TTC549 (cell line): ENCODE data around the gene C6orf62.
"Not testable (repeated sequence)": the region's sequence is repeated elsewhere in the genome, so short reads cannot be mapped to it uniquely, and the experiment has no call there.

Source experiments
- FAIRE-seq: peaks from 2 replicates; lab custom pipeline; 2012; peaks lifted over from hg19 to GRCh38; lab: Jason Lieb, UNC

Gene C6orf62

DNA sequence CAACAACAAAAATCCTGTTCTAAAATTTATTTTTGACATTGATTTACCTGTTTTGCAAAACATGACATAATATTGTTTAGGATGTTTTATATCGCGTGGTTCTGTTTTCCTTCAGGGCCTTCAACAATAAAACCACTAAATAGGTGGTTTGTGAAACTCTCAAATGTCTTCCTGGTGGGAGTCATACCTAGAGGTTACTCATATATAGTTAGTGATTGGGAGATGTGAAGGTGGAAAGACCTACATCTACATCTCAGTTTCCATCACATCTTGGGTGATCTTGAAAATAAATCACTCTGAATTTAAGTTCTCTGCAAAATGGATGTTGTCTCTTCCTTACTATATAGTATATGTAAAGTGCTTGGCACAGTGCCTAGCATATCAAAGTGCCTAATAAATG is 22.9 kb downstream of the C6orf62 start:
- no peak for FAIRE-seq

DNA sequence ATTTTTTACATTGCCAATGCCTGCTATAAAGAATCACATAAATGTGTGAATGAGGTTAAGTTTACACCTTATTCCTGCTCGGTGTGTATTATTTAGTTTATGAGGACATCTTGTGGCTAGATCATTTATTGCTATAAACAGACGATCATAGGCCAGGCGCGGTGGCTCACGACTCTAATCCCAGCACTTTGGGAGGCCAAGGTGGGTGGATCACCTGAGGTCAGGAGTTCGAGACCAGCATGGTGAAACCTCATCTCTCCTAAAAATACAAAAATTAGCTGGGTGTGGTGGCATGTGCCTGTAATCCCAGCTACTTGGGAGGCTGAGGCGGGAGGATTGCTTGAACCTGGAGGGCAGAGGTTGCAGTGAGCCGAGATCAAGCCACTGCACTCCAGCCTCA is 23.3 kb downstream of the C6orf62 start:
- not testable (repeated sequence) for FAIRE-seq

- FAIRE-seq: no peak
These were observed 24.8 kb downstream of the C6orf62 start for GRCh38 chr6:24694198-24694597.

GRCh38 chr6:24692848-24693592 is 25.9 kb downstream of the C6orf62 start:
- FAIRE-seq: no peak

DNA sequence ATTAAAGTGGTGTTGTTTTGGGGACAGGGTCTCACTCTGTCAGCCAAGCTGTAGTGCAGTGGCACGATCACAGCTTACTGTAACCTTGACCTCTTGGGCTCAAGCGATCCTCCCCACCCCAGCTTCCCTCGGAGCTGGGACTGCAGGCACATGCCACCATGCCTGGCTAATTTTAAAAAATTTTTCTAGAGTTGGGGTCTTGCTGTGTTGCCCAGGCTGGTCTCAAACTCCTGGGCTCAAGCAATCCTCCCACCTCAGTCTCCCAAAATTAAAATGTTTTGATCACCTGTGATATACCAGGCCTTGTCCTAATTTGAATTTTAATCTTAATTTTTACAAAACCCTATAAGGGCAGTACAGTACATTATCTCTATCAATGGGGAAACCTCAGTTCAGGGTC is 26.5 kb downstream of the C6orf62 start:
- FAIRE-seq: no peak

- no peak for FAIRE-seq
These were observed 27.0 kb downstream of the C6orf62 start for GRCh38 chr6:24692003-24692402.

DNA sequence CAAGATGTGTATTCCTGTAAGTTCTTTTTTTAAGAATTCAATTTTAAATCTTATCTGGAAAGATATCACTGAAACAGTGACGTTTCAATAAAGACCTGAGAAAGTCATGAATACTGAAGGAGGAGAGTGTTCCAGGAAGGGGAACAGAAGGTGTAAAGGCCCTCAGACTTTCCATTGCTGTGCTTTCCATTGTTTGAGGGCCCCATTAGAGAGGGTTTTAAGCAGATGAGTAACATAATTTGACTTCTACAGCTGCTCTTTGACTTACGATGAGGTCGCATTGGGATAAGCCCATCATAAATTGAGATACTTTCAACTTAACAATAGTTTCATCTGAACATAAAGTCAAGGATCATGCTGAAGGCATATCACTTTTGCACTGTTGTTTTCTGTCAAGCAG is 27.4 kb downstream of the C6orf62 start:
- no peak for FAIRE-seq

GRCh38 chr6:24690593-24690992 is 28.4 kb downstream of the C6orf62 start:
- no peak for FAIRE-seq

GRCh38 chr6:24689964-24690363 is 29.0 kb downstream of the C6orf62 start:
- FAIRE-seq: no peak

DNA sequence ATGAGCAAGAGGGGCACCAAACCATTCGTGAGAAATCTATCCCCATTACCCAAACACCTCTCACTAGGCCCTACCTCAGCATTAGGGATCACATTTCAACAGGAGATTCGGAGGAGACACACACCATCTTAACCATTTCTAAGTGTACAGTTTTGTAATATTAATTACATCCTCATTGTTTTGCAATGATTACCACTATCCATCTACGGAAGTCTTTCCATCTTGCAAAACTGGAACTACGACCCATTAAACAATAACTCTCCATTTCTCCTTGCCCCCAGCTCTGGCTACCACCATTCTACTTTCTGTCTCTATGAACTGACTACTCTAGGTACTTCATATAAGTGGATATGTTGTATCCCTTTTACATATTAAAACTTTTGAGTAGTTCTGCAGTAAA is 32.0 kb downstream of the C6orf62 start:
- FAIRE-seq: no peak

DNA sequence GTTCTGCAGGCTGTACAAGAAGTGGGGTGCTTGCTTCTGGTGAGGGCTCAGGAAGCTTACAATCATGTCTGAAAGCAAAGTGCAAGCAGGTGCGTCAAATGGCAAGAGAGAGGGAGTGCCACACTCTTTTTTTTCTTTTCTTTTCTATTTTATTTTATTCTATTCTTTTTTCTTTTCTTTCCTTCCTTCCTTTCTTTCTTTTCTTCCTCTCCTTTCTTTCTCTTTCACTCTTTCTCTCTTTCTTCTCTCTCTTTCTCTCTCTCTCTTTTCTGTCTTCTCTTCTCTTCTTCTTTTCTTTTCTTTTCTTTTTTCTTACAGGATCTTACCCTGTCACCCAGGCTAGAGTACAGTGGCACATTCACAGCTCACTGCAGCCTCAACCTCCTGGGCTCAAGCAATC is 32.5 kb downstream of the C6orf62 start:
- FAIRE-seq: no peak

DNA sequence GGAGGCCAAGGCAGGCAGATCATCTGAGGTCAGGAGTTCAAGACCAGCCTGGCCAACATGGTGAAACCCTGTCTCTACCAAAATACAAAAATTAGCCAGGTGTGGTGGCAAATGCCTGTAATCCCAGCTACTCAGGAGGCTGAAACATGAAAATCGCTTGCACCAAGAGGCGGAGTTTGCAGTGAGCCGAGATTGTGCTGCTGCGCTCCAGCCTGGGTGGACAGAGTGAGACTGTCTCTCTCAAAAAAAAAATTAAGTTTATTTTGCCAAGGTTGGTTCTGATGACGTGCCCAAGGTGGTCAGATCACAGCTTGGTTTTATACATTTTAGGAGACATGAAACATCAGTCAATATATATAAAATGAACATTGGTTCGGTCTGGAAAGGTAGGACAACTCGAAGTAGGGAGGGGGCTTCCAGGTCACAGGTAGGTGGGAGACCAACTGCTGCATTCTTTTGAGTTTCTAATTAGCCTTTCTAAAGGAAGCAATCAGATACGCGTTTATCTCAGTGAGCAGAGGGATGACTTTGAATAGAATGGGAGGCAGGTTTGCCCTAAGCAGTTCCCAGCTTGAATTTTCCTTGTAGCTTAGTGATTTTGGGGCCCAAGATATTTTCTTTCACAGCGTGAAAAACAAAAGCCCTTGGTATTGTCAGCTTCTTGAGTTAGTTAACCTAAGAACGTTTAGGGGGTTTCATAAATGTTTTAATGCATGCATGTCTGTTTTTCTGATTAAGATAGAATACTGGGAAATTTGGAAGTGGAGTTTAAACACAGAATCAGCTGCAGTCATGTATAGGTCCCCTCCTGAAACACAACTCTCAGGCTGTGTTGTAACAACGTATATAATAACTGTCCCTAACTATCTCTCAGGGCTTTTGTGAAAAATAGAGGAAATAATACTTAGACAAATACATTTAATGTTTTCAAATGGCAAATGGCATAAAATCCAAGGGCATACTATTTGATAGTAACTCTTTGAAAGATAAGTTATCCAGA is 35.4 kb downstream of the C6orf62 start:
- no peak for FAIRE-seq

DNA sequence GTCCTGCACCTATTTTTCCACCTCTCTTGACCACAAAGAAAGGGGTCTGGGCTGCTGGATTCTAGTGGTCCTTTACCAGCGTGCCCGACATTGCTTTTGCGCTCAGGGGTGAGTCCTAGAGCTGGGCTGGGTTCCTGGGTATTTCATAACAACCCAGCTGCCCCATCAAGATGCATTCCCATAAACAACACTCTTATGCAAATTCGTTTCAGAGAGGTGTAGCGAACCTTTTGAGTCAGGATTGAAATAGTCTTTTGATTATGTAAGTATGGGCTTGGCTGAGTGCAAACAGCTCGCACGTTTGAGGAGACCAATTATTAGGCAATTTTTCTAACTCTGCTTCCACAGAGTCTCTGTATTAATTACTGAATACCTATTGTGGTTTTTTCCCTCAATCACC is 38.4 kb downstream of the C6orf62 start:
- no peak for FAIRE-seq

GRCh38 chr6:24678792-24679352 is 40.1 kb downstream of the C6orf62 start:
- not testable (repeated sequence) for FAIRE-seq

DNA sequence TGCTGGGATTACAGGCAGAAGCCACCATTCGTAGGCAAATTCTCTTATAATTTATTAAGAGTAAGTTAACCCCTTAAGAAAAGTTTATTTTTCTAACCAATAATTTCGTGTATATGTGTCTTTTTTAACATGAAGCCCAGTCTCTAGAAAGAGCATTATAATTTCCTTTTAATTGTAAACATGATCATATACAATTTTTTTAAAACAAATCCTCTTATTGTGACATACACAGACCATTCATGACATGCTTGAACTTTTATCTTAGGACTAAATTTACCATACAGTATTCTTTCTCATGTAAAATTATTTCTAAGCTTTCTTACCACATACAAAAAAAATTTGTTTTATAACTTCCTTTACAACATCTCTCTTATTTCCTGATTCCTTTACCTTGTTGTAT is 45.3 kb downstream of the C6orf62 start:
- FAIRE-seq: no peak

DNA sequence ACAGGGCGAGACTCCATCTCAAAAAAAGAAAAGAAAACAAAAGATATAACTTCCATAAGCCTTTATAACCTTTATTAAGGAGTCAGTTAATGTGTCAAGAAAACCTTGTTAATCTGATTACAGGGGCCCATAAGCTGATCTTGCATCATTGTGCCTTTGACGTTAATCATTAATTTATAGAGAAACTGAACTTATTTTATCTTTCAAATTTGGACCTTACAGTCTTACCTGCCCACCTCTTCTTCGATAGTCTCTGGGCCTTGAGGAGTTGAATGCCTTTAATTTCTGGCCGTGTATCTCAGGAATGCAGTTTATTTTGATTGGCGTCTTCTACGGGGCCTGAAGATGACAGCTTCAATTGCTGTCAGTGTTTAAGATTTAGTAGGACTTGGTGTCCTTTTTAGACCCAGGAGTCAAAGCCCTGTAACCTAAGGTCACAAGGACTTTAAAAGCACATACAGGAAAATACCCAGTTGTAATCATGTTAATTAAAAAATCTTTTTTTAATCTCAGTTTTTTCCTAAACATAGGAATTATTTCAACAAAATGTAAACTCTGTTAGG is 46.3 kb downstream of the C6orf62 start:
- no peak for FAIRE-seq

- FAIRE-seq: not testable (repeated sequence)
These were observed 47.9 kb downstream of the C6orf62 start for GRCh38 chr6:24671077-24671476.

DNA sequence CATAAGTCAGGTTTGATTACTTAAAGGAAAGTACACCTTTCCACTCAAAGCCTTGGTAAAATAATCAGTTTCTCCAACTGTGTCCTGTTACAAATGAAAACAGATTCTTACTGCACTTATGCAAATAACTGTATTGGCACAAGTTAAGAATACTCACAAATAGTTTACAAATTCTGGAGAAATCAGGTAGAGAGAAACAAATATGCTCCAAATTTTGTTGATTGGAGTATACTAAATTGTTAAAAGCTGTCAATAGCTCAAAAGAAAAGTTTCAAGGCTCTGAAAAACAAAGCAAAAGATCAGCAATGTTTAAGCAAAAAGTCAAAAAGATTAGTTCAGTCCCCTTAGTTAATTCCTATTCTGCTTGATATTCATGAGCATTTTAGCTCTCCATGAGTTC is 48.5 kb downstream of the C6orf62 start:
- not testable (repeated sequence) for FAIRE-seq

DNA sequence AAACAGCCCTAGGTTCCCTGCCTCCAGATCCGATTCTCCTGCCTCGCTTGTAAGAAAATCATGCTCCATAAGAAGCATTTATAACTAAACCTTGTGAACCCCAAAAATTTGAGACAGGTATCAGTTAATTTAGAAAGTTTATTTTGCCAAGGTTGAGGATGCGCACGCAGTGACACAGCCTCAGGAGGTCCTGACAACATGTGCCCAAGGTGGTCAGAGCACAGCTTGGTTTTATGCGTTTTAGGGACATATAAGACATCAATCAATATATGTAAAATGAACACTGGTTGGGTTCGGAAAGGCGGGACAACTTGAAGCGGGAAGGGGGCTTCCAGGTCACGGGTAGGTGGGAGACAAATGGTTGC is 50.0 kb downstream of the C6orf62 start:
- FAIRE-seq: no peak

DNA sequence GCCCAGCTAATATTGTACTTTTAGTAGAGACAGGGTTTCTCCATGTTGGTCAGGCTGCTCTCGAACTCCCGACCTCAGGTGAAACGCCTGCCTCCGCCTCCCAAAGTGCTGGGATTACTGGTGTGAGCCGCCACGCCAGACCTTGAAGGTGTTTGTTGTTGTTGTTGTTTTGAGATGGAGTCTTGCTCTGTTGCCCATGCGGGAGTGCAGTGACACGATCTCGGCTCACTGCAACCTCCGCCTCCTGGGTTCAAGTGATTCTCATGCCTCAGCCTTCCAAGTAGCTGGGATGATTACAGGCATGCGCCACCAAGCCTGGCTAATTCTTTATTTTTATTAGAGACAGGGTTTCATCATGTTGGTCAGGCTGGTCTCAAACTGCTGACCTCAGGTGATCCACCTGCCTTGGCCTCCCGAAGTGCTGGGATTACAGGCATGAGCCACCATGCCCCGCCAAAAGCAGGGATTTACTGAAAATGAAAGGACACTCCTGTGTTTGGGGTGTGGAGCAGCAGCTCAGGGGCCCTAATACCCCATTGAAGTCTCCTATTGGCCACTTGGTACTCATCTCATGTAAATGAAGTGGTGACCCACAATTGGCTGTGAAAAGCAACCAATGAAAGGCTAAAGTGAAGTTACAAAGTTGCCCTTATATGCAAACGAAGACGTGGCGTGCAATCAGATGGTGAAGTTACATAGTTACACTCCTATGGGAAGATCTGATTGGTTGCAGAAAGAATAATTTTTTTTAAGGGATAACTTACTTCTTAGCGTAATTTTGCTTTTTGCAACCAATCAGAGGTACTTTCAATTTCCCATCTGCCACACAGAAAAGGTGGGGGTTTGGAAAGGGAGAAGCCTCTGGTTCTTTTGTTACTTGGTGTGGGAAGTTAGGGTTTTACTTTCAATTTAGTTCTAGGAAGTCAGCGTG is 50.6 kb downstream of the C6orf62 start:
- FAIRE-seq: not testable (repeated sequence)

DNA sequence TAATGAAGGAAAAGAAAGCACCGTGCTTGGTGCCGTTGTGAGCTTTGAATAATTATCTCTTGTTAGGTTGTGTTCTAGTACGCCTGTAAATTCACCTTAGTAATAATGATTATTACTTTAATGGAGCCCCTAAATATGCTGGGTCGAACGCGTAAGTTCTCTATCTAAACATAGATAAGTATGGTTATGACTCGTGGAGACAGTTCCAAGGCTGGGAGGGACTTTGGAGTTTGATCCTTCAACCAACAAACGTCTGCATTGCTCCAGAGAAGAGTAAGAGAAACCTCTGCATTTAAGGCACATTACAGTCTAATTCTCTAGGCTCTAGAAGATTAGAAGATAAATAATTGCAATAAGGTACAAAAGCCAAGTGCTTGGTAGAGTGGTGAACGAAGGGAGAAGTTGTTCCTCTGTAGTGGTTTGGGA is 51.6 kb downstream of the C6orf62 start:
- FAIRE-seq: no peak
